IPS-NIHi7 (cell line): ENCODE data around the gene ZBTB45.
"Not testable (repeated sequence)": the region's sequence is repeated elsewhere in the genome, so short reads cannot be mapped to it uniquely, and the experiment has no call there.

Experiments
- DNase-seq: peaks from one replicate; pipeline ENCODE4 v3.0.0; 2012; ENCODE audit warnings: mixed read lengths; ENCODE audit errors: extremely low spot score

Gene ZBTB45

DNA sequence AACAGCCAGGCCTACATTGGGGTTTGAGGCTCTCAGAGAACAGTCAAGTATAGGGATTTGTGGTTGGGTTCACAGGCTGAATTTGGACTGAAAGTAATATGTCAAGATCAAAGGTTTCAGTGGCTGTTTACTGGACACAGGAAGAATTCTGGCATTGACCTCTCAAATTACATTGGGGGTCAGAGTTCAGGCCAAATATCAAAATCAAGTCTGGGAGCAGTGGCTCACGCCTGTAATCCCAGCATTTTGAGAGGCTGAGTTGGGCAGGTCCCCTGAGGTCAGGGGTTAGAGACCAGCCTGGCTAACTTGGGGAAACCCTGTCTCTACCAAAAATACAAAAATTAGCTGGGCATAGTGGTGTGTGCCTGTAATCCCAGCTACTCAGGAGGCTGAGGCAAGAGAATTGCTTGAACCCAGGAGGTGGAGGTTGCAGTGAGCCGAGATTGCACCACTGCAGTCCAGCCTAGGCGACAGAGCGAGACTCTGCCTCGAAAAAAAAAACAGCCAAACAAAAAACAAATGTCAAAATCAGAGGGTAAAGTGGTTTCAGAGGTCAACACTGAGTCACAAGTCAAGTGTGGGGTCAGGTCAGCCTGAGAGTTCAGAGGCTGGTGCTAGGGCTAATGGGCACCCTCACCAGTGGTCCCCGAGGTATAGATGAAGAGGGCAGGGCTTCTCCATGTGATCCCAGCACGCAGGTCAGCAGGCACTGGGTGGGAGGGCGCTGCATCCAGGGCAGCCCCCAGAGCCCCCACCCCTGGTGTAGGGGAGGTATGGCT lies 9.3 kb downstream of the ZBTB45 start:
- DNase-seq, result no peak

DNA sequence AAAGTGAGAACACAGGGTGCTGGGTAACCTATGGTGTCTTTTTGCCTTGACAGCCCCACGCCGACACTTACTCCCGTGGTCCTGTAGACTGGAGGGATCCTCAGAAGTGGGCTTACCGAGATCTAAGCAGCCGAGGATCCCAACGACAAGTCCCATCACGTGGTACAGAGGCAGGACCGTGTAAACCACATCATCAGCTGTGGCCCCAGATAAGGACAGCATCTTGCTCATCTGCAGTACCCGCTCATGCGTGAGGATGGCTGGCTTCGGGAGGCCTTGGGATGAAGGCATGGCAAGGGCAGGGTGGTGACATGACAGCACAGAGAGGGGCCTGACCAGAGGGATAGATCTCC lies 9.9 kb downstream of the ZBTB45 start:
- DNase-seq, result no peak

DNA sequence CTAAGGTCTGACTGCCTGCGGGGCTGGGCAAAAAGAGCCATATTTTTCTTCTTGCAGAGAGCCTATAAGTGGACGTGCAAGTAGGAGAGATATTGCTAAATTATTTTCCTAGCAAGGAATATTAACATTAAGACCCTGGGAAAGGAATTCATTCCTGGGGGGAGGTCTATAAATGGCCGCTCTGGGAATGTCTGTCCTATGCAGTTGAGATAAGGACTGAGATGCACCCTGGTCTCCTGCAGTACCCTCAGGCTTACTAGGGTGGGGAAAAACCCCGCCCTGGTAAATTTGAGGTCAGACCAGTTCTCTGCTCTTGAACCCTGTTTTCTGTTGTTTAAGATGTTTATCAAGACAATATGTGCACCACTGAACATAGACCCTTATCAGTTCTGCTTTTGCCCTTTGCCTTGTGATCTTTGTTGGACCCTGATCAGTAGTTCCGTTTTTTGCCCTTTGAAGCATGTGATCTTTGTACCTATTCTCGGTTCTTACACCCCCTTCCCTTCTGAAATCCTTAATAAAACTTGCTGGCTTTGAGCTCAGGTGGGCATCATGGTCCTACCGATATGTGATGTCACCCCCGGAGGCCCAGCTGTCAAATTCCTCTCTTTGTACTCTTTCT lies 11.9 kb downstream of the ZBTB45 start:
- DNase-seq, result not testable (repeated sequence)

DNA sequence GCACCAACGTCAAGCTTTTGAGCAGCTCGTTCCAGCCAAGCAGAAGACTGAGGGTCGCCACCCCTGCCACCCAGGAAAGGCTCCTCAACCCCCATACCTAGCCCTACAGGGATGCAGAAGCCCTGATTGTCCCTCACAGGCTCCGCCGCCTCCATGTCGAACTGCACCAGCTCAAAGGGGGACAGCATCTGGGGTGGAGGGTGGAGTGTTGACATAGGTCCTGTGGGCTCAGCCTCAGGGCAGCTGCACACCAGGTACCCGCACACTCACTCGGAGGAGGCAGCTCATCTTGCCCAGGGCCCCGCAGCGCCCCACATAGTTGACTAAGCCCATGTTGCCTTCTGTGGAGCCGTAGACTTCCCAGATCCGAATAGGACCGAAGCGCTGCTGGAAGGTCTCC lies 19.4 kb downstream of the ZBTB45 start:
- DNase-seq, result no peak

DNA sequence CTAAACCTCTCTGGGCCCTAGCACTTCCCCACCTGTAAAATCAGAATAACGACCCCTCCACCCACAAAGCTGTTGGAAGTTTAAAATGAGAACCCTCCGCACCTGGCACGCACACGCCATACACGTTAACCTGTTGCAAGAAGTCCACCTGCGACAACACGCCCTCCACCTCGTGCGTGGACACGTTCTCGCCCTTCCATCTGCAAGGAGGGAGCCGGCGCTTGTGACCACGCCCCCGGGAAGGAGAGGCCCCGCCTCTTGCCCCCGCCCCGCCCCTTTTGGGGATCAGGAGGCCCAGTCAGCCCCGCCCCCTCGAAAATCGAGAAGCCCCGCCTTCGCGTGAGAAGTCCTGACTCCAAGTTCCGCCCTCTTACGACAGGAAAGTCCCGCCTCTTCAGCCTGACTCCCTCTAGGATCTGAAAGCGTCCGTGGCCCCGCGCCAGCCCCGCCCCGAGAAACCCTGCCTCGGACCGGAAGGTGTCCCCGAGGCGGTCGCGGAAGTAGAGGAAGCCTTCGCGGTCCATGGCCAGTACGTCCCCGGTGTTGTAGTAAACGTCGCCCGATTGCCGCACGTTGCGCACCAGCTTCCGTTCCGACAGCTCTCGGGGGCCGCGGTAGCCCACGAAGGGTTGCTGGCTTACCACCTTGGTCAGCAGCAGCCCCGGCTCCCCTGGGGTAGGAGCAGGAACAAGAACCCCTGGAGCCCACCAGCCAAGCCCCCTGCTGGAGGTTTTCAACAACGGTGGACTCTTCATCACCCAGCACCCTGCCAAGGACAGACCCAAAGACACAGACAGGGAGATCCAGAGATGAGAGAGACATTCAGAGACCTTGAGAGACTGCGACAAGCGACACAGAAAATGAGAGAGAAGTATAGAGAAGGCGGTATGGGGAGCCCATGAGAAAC lies 20.3 kb downstream of the ZBTB45 start:
- DNase-seq, result peak; percentile 100

DNA sequence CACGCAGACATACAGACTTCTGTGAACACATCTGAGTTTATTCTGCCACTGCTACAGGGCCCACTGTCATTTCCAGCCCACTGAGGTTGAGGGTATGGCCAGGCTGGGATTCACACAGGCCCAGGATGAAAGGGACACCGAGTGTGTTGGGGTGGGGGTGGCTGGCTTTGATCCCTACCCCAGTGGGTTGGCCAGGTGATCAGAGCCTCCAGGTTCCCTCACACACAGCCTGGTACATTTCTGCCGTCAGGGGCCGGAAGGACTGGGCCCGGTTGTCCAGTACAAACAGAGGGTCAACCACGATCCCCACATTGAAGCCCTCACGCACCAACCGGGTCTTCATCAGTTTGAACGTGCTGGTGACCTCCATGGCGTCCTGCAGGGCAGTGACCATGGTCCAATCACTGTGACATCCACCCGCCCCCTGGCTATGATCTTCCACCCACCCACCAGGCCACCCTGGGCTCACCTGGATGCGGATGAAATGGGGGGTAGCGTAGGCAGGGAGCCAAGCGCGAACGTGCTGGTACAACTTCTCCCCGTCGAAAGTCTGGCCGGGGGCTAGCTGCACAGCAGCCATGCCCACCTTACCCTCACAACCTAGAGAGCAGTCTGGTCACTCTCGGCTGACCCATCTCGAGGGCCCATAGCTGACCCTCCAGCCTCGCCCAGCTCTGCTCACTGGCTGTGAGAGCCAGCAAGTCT lies 21.1 kb downstream of the ZBTB45 start:
- no peak for DNase-seq

DNA sequence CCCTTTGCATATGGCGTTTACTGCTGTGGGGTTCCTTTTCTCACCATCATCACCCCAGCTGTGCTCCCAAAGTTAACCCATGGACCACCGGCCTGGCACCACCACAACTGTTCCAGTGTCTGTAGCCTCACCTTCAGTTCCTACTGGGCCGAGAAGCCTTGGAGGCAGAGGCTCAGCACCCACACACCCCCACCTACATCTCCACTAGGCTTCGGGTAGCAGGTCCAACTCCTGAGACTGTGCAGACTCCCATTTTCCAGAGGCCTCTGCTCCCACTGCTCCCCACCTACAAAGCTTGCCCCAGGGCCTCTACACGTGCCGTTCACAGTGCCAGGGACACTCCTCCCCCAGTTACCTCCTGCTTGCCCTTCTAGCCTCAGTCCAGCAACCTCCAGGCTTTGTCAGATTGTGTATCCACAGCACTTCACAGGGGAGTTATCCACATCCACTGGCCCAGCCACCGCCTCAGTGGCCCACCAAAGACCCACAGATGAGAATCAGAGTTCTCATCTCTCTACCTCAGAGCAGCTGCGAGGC lies 21.9 kb downstream of the ZBTB45 start:
- no peak for DNase-seq

DNA sequence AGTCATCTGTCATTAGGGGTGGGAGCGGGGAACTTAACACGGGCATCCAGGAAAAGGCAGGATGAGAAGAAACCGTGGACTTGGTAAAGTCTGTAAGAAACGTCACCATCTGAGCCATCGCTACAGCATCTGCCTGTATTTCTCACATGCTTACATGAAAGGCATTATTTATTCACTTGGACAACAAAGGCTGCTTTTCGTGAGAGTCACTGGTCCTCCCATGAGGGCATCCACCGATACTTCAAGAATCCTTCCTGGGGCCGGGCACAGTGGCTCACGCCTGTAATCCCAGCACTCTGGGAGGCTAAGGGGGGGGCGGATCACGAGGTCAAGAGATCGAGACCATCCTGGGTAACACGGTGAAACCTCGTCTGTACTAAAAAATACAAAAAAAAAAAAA lies 27.3 kb downstream of the ZBTB45 start:
- DNase-seq, result no peak

DNA sequence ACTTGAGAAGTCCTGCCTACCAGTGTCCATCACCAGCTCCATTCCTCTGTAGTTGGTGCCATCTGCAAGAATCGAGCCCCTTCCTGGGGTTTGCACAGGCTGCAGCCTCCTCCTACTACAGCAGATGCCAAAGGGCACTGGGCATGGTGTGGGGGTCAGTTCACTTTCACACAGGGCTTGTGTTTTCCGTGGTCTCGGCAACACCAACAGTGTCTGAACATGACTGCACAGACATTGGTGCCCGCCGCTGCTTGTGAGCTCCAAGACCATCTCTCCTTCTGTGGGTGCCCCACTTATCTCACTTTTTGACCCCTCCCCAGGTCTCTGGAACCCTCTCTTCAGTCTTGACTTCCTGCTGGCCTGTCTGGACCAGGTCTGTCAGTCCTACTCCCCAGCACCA lies 28.2 kb downstream of the ZBTB45 start:
- no peak for DNase-seq

DNA sequence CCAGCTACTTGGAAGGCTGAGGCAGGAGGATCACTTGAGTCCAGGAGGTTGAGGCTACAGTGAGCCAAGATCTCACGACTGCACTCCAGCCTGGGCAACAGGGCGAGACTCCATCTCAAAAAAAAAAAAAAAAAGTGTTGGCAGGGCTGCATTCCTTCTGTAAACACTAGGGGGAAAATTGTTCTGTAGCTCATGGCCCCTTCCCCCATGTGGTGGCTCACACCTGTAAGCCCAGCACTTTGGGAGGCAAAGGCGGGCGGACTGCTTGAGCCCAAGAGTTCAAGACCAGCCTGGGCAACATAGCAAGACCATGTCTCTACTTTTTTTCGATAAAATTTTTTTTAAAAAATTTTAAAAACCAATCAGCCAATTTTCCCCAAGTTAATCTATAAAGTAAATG lies 35.3 kb downstream of the ZBTB45 start:
- not testable (repeated sequence) for DNase-seq

DNA sequence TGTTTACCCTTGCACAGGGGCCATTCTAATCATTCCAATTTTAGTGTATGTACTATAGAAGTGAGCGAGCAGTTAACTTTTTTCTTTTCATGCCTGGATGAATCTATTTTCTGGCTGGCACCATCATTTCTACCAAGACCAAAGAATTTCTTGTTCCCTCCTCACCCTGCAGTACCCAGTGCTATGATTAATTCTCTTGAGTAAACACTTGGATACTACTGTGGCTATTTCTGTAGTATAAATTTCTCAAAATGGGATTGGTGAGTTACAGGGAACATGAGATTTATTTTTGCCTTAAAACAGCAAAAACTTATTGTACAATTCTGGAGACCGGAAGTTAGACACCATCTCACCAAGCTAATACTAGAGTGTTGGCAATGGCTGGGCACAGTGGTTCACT lies 35.8 kb downstream of the ZBTB45 start:
- no peak for DNase-seq

DNA sequence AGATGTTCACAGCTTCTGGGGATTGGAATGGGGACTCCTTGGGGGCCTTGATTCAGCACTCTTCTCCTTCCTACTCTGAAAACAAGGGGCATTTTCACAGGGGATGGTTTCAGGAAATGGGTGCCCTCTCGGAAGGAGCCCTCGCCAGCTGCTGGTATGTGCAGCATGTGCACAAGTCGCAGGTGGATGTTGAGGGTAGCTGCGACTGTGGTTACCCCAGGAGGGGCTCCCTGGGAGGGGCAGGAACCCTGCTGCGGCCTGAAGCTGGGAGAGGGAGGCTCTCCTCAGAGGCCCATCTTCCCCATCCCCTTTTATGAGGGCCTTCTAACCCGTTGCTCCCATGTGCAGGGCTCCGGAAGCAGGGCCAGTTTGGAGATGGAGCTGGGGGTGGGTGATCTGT lies 37.2 kb downstream of the ZBTB45 start:
- no peak for DNase-seq

DNA sequence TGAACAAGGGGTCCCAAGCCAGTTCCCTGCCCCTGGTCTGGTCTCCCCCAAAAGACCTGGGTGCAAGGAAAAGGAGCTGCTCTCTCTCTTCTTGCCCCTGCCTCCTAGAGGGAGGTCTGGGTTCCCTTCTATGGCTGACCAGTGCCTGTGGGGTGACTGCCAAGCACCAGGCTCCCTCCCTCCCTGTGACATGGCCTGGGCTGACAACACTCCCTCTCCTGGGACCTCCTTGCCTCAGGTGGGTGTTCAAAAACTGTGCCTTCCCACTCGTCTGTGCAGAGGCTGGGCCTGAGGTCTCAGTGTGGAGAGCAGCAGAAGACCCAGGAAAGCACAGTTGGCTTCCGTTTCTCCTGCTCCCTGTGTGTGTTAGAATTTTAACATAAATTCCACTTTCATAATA lies 38.8 kb downstream of the ZBTB45 start:
- DNase-seq, result no peak

DNA sequence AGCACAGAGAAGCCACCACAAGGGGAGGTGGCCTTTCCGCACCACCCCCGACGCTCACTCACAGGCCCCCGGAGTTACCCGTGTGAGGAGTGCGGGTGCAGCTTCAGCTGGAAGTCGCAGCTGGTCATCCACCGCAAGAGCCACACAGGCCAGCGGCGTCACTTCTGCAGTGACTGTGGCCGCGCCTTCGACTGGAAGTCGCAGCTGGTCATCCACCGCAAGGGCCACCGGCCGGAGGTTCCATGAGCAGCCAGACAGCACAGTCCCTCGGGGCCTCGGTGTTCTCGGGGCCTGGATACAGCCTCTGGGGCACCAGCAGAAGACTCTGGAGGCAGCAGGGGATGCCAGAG lies 39.2 kb downstream of the ZBTB45 start:
- DNase-seq, result no peak

DNA sequence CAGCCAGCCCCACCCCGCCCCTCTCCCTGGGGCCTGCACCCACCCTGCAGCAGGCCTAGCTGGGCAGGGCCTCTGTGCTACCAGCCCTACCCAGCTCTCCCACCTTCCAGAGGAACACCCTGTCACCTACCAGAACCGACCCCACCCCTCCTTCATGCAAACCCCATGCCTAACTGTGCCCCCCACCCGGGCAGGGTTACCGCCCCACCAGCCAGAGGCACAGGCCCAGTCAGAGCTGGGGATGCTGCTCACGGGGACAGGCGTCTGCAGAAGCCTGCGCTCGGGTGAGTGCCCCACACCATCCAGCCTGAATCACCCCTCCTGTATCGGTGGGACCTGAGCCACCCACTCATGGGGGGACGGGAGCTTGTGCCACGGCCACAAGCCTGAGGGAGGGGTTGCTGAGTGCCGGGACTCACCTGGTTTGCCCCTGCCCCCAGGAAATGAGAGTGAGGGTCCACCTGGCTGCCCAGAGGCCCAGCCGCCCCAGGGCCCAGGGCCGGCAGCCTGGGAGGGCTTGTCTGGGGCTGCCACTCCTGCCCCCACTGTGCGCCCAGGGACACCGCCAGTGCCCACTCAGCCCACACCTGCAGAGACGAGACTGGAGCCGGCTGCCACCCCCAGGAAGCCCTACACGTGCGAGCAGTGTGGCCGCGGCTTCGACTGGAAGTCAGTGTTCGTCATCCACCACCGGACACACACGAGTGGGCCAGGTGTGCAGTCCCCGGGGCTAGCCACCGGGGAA lies 39.7 kb downstream of the ZBTB45 start:
- no peak for DNase-seq

DNA sequence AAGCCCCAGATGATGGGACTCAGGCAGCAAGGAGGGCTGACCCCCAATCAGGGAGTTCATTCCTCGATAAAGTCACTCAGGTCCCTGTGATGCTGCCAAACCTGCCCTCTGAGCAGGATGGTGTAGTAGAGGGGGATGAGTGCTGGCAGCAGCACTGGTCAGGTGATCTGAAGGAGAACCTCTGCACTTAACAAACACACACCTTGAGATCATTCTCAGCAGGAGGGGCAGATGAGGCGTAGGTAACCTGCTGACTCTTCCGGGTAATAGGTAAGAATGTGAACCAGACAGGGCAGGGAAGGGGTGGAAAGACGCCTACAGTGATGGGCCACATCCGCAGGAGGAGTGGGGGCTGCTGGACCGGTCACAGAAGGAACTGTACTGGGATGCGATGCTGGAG lies 40.3 kb downstream of the ZBTB45 start:
- DNase-seq, result no peak

DNA sequence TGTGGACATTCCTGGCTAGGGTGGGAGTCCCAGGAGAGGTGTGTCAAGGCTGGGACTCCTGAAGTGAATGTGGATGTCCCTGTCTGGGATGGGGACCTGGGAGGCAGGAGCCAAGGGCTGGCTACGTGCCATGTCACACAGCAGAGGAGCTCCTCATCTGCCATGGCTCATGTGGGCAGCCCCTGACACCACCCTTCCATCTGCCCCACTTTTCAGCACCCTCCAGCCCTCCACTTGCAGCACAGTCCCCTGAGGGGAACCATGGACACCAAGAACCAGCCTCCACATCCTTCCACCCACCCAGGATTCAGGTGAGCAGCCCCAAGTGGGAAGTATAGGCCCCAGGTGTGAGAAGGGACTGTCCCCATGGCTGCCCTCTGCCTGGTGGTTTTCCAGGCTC lies 41.7 kb downstream of the ZBTB45 start:
- DNase-seq, result no peak

DNA sequence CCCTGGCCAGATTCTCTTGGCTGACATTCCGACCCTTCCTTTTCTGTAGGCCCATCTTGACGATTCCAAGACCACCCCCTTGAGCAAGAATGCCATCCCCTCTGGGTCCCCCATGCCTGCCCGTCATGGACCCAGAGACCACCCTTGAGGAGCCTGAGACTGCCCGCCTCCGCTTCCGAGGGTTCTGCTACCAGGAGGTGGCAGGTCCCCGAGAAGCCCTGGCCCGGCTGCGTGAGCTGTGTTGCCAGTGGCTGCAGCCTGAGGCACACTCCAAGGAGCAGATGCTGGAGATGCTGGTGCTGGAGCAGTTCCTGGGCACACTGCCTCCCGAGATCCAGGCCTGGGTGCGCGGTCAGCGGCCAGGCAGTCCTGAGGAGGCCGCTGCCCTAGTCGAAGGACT lies 42.5 kb downstream of the ZBTB45 start:
- no peak for DNase-seq

DNA sequence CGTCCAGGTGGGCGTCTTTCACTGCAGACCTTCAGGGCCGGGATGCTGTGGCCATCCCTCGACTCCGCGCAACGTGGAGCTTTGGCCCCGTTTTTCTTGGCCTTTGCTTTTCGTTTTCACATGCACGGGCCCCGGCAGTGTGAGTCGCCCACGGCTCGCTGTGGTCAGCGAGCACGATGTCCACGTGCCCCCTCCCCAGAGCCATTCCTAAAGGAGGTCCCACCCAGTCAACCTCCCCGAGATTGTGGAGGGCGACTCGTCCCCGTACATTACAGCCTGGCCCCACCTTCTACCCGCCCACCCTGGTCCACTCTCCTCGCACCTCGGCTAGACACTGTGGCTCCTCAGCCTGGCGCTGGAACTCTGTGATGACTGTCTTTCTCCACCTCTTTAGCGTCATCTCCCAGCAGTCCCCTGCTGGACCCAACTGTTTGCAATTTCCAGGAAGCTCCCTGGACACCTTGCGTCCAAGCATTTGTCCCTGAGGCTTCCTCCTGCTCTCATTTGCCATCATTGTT lies 43.1 kb downstream of the ZBTB45 start:
- peak; percentile 28 for DNase-seq

DNA sequence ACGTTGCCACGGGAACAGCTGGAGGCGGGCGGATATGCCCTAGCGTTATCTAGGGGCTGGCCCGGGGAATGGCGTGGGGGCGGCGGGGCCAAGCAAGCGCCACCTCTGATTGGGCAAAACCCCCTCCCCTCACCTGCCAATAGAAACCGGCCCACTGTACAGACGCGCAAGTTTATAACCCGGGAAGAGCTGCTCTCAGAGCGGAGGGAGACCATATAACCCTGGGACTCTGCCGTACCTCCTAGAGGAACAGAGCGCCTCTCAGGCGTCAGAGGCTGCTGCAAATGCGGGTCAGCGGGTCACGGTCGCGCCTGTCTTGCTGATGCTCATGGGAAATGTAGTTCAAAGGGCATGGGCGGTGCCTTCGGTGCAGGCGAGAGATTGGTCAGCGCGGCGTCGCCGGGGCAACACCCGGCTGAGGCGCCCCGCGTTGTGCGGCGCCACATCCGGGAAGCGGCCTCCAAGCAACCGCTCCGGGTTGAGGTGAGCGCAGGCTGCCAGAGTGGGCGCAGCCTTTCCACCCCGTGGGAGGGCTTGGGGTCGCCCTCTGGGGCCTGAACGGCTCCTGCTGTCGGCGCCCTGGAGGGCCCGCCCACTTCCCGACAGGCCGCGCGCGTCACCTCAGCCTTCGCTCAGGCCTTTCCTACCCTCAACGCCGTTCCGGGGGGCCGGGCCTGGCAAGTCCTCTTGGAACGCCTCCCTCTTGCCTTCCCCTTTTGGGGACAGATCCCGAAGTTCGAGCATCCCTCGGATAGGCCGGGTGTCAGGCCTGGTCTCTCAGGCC lies 43.7 kb downstream of the ZBTB45 start, which contains the start of gene ZNF446:
ZNF446 (plus strand) TSS at position 639 of the 784 bp plus-strand sequence. CDS start 867 bp downstream, outside the sequence.
- DNase-seq, result peak; percentile 97
